Panc1 (cell line): ENCODE measurements around the gene PPARG. TPM values are rescaled to one million over a fixed set of nuclear protein-coding genes. Genes with fewer than 3 reads are reported as not detected.
"Not testable (repeated sequence)": the region's sequence is repeated elsewhere in the genome, so short reads cannot be mapped to it uniquely, and the experiment has no call there.

ENCODE experiments used
- ATAC-seq: fragments of 200-7000 bp; cut with Tn5 transposase; 2 replicates; pipeline ENCODE4 v1.9.1; 2020; ENCODE audit warnings: mild to moderate bottlenecking, moderate library complexity
- BruUV-seq: library from RNA; stranded (reverse); fragments of 400-500 nt; replicated peaks from 2 replicates; lab custom pipeline; 2021; lab: Mats Ljungman, UMichigan
- CTCF ChIA-PET: fragments of 300-600 bp; sonication (Branson Sonifier 250); formaldehyde crosslinking; loops from one replicate; lab custom pipeline; 2022; ENCODE audit warnings: antibody characterized with exemption; lab: Charles Lee
- POLR2A ChIA-PET: fragments of 300-600 bp; sonication (Branson Sonifier 250); formaldehyde crosslinking; loops from one replicate; lab custom pipeline; 2022; ENCODE audit warnings: antibody characterized with exemption; lab: Charles Lee
- DNase-seq: peaks from one replicate; pipeline ENCODE4 v3.0.0-alpha.2; 2010; ENCODE audit warnings: low read depth, low spot score
- H3K27ac ChIP-seq: 2 replicates; pipeline ENCODE4 v1.5.1; 2011; ENCODE audit warnings: mild to moderate bottlenecking, low read length, inconsistent platforms
- H3K27me3 ChIP-seq: fragments of 200-500 bp; sonication (Bioruptor generic); 2 replicates; pipeline ENCODE4 v1.6.0; 2014; ENCODE audit warnings: low read length, inconsistent platforms; ENCODE audit not compliant: control insufficient read depth, insufficient read depth
- H3K36me3 ChIP-seq: fragments of 200-500 bp; sonication (Bioruptor generic); 2 replicates; pipeline ENCODE4 v1.5.1; 2014; ENCODE audit warnings: inconsistent platforms, mild to moderate bottlenecking, low read length, moderate library complexity; ENCODE audit not compliant: control insufficient read depth, insufficient read depth
- H3K4me1 ChIP-seq: 2 replicates; pipeline ENCODE4 v1.5.1; 2011; ENCODE audit warnings: inconsistent platforms, mild to moderate bottlenecking, low read length, moderate library complexity; ENCODE audit not compliant: control insufficient read depth, insufficient read depth
- H3K4me3 ChIP-seq, 2 experiments: 2 replicates each; pipeline ENCODE4 v1.5.1; 2011 to 2012; ENCODE audit warnings: low read depth in 2 of 2, low read length in 2 of 2, mild to moderate bottlenecking in 2 of 2, inconsistent platforms in 1 of 2, moderate library complexity in 1 of 2
- H3K9me3 ChIP-seq: fragments of 200-500 bp; sonication (Bioruptor generic); 2 replicates; pipeline ENCODE4 v1.5.1; 2014; ENCODE audit warnings: low read depth, mild to moderate bottlenecking, inconsistent platforms, low read length, moderate library complexity; ENCODE audit not compliant: control insufficient read depth, insufficient read depth
- CTCF ChIP-seq: fragments of 450-650 bp; IDR thresholded peaks from 2 replicates; pipeline ENCODE4 v1.5.1; 2017; ENCODE audit warnings: mild to moderate bottlenecking
- POLR2AphosphoS5 ChIP-seq: IDR thresholded peaks from 2 replicates; pipeline ENCODE4 v1.6.1; 2012; ENCODE audit warnings: mild to moderate bottlenecking, low read depth, low read length, moderate library complexity
- REST ChIP-seq, 2 experiments: IDR thresholded peaks; 2 replicates each; pipeline ENCODE4 v1.6.1; 2011 to 2012; ENCODE audit warnings: low read depth in 2 of 2, control low read depth in 1 of 2, low read length in 1 of 2, mild to moderate bottlenecking in 1 of 2, moderate library complexity in 1 of 2; ENCODE audit not compliant: insufficient read depth in 1 of 2
- SIN3A ChIP-seq: IDR thresholded peaks from 2 replicates; pipeline ENCODE4 v1.6.1; 2012; ENCODE audit warnings: low read depth, mild to moderate bottlenecking, low read length, moderate library complexity, borderline replicate concordance; ENCODE audit not compliant: insufficient read depth
- TCF7L2 ChIP-seq: IDR thresholded peaks from 2 replicates; pipeline ENCODE4 v1.6.1; 2011; ENCODE audit warnings: mild to moderate bottlenecking, low read depth, low read length, inconsistent platforms
- in situ Hi-C: cut with HindIII; loops from 2 replicates; pipeline ENCODE4 v1.10.0; 2016; ENCODE audit warnings: low sequenced_read_pairs, low pct_unique_long_range_greater_than_20kb
- intact Hi-C: fragments of 100-400 bp; cut with micrococcal nuclease; formaldehyde crosslinking; loops from one replicate; pipeline ENCODE4 v1.10.0; 2022; ENCODE audit not compliant: unreplicated experiment
- total RNA-seq: library from RNA; stranded (reverse); gene quantifications from one replicate; pipeline ENCODE4 v1.2.1, GENCODE V29; 2021; ENCODE audit not compliant: unreplicated experiment

PPARG gene
- total RNA-seq, 1 experiment from 2014 or later, result 88.1 TPM

GRCh38 chr3:12446298-12446697, 157.4 kb downstream of the PPARG start:
- ChIA-PET CTCF (no interaction called here), POLR2A (no interaction called here)
- no peaks in the 10 kb centered on the region for H3K27me3 ChIP-seq
- no peaks in the 10 kb centered on the region for H3K36me3 ChIP-seq
- in situ Hi-C loops, result no loop called here
- no peaks in the 10 kb centered on the region for H3K9me3 ChIP-seq
- H3K4me1 ChIP-seq, result peaks cover 29% of the 10 kb centered on the region
- peak overlapping the region; percentile 98 for H3K27ac ChIP-seq
- no peak for TF ChIP-seq TCF7L2
- TF ChIP-seq POLR2AphosphoS5, result no peak
- no peak for TF ChIP-seq SIN3A
- no peak for TF ChIP-seq CTCF
- no peak for TF ChIP-seq REST (IDR thresholded peaks at IDR 0.05; ENCODE audit: insufficient read depth in 1 of 2, low read depth in 2 of 2, low read length in 1 of 2)
- no peak overlapping the region for H3K4me3 ChIP-seq
- ATAC-seq (no peak), DNase-seq (no peak)
- BruUV-seq, result no TSS peak
- intact Hi-C loops, result no loop called here

GRCh38 chr3:12447075-12447474, 158.2 kb downstream of the PPARG start:
- Histone ChIP-seq H3K9me3 (no peaks in the 10 kb centered on the region), H3K4me1 (peaks cover 27% of the 10 kb centered on the region), H3K36me3 (no peaks in the 10 kb centered on the region), H3K4me3 (no peak overlapping the region), H3K27me3 (no peaks in the 10 kb centered on the region), H3K27ac (peak overlapping the region; percentile 98)
- intact Hi-C loops, result no loop called here
- no peak for DNase-seq
- no peak for TF ChIP-seq POLR2AphosphoS5
- TF ChIP-seq REST (IDR thresholded peaks at IDR 0.05; ENCODE audit: insufficient read depth in 1 of 2, low read depth in 2 of 2, low read length in 1 of 2), result no peak
- no peak for TF ChIP-seq SIN3A
- TF ChIP-seq TCF7L2, result no peak
- no peak for TF ChIP-seq CTCF
- ChIA-PET POLR2A (no interaction called here), CTCF (no interaction called here)
- no TSS peak for BruUV-seq
- in situ Hi-C loops, result no loop called here
- ATAC-seq, result no peak

- BruUV-seq, ATAC-seq, H3K9me3 ChIP-seq, H3K27me3 ChIP-seq, DNase-seq, POLR2A ChIA-PET, in situ Hi-C loops, CTCF ChIA-PET, intact Hi-C loops, H3K4me3 ChIP-seq, H3K36me3 ChIP-seq: not testable (repeated sequence)
- Histone ChIP-seq H3K4me1 (peaks cover 25% of the 10 kb centered on the region), H3K27ac (peak overlapping the region; percentile 98; the same call in 1 of the 2 replicates)
Observed at GRCh38 chr3:12448404-12449202, 159.7 kb downstream of the PPARG start.
